ENCODE data around the gene MPHOSPH9.

GRCh38 chr12:123149088-123149487 lies 83.9 kb downstream of the MPHOSPH9 start:
- TF ChIP-seq CTCF (CRISPR knock-in tag; IDR thresholded peaks at IDR 0.05) (no peak), SMAD9 (CRISPR knock-in tag; IDR thresholded peaks at IDR 0.05) (no peak), NFKBIZ (CRISPR knock-in tag; IDR thresholded peaks at IDR 0.05) (no peak), CBX2 (IDR thresholded peaks at IDR 0.05; ENCODE audit: low read depth, low read length) (no peak), CBX2 (CRISPR knock-in tag; IDR thresholded peaks at IDR 0.05; ENCODE audit: low read depth) (no peak), SRF (IDR thresholded peaks at IDR 0.05; ENCODE audit: low read depth, low read length) (no peak), RFXANK (CRISPR knock-in tag; IDR thresholded peaks at IDR 0.05) (no peak), PAWR (CRISPR knock-in tag; IDR thresholded peaks at IDR 0.05; ENCODE audit: borderline replicate concordance) (no peak)
